Measurements from ENCODE around the gene GABBR2. TPM values are rescaled to one million over a fixed set of nuclear protein-coding genes. Genes with fewer than 3 reads are reported as not detected.

The GABBR2 gene
- total RNA-seq, 2 experiments from 2014 or later = not detected

- H3K4me1 Mint-ChIP-seq = peaks cover 9% of the 10 kb centered on the region
These were observed 137.9 kb downstream of the GABBR2 start for GRCh38 chr9:98570663-98571440.

DNA sequence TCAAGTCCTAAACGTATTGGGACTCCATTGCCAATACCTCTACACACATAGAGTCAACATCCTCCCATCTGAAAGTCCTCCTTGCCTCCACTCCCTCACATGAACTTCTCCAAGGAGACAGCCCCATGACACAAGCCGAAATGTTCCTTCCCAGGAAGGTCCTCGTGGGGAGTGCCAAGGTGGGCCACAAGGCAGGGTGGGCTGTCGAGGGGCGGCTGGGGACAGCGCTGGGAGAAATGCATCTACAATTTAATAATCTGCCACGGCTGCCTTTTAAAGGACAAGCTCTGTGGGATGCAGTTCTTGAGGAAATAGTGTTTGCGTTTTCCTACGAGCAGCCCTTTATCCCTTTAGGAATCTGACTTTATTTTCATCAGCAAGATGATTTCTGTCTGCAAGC lies 138.7 kb downstream of the GABBR2 start:
- intact Hi-C loops (cut with DNase I, micrococcal nuclease) = no loop called here
- no peak for DNase-seq
- Mint-ChIP-seq H3K4me1 (peaks cover under 1% of the 10 kb centered on the region), H3K4me3 (no peak overlapping the region), H3K27ac (no peak overlapping the region), H3K36me3 (ENCODE audit: low read depth) (no peaks in the 10 kb centered on the region), H3K9me3 (ENCODE audit: low read depth) (no peaks in the 10 kb centered on the region), H3K27me3 (peaks cover 5% of the 10 kb centered on the region)
- ATAC-seq = no peak
- CTCF ChIA-PET = no interaction called here
- POLR2A ChIA-PET = no interaction called here

More at GRCh38 chr9:98570663-98571440, 137.9 kb downstream of the GABBR2 start:
- Mint-ChIP-seq H3K36me3 (ENCODE audit: low read depth) (no peaks in the 10 kb centered on the region), H3K27ac (no peak overlapping the region), H3K9me3 (ENCODE audit: low read depth) (no peaks in the 10 kb centered on the region), H3K4me3 (no peak overlapping the region), H3K27me3 (peaks cover 11% of the 10 kb centered on the region)
- CTCF ChIA-PET = interaction anchor here (0.9 kb wide), 1 partner anchor 13 kb away, joined by 5 read pairs; no protein-coding TSS in a partner anchor
- POLR2A ChIA-PET = no interaction called here
- ATAC-seq (no peak), DNase-seq (no peak)
- intact Hi-C loops (cut with DNase I, micrococcal nuclease) = no loop called here

- H3K4me3 Mint-ChIP-seq = no peak overlapping the region
- ChIA-PET CTCF (no interaction called here), POLR2A (no interaction called here)
- H3K27ac Mint-ChIP-seq = no peak overlapping the region
- no peaks in the 10 kb centered on the region for H3K4me1 Mint-ChIP-seq
- H3K27me3 Mint-ChIP-seq = peaks cover 3% of the 10 kb centered on the region
- H3K9me3 Mint-ChIP-seq (ENCODE audit: low read depth) = no peaks in the 10 kb centered on the region
- intact Hi-C loops (cut with DNase I, micrococcal nuclease) = no loop called here
- ATAC-seq (no peak), DNase-seq (no peak)
- H3K36me3 Mint-ChIP-seq (ENCODE audit: low read depth) = no peaks in the 10 kb centered on the region
These were observed 139.2 kb downstream of the GABBR2 start for GRCh38 chr9:98569491-98569890.

GRCh38 chr9:98568909-98569469 lies 139.7 kb downstream of the GABBR2 start:
- ChIA-PET CTCF (no interaction called here), POLR2A (no interaction called here)
- H3K27ac Mint-ChIP-seq = no peak overlapping the region
- no peak overlapping the region for H3K4me3 Mint-ChIP-seq
- peaks cover 3% of the 10 kb centered on the region for H3K27me3 Mint-ChIP-seq
- H3K9me3 Mint-ChIP-seq (ENCODE audit: low read depth) = no peaks in the 10 kb centered on the region
- DNase-seq (no peak), ATAC-seq (no peak)
- H3K36me3 Mint-ChIP-seq (ENCODE audit: low read depth) = no peaks in the 10 kb centered on the region
- no peaks in the 10 kb centered on the region for H3K4me1 Mint-ChIP-seq
- intact Hi-C loops (cut with DNase I, micrococcal nuclease) = no loop called here

DNA sequence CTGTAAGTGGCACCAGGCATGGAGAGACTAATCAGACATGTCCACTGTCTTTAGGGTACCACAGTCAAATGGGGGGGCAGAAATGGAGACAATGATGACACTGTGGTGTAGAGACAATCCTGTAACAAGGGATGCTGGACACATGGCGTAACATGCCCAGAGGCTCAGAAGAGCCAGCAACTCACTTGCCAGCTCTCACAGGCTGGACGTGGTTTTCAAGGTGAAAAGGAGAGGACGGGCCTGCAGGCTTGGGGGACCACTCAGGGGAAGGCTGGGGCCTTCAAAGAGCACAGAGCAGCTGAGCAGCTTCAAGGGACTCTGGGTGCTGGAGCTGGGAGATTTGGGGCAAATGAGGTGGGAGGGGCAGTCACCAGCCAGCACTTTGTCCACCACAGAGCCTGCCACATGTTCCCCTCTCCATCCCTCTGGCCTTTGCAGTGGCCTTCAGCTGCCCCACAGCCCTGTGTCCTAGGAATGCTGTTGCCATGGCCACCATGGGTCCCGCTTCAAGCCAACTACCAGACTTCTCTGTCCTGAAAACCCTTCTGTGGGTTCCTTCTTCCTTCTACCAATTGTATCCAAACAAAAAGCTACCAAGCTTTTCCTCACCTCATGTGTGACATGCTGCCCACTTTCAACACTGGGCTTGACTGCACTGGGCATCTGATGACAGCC lies 140.4 kb downstream of the GABBR2 start:
- no peaks in the 10 kb centered on the region for H3K9me3 Mint-ChIP-seq (ENCODE audit: low read depth)
- no peaks in the 10 kb centered on the region for H3K4me1 Mint-ChIP-seq
- no peaks in the 10 kb centered on the region for H3K36me3 Mint-ChIP-seq (ENCODE audit: low read depth)
- ATAC-seq = no peak
- ChIA-PET POLR2A (no interaction called here), CTCF (no interaction called here)
- no peak overlapping the region for H3K4me3 Mint-ChIP-seq
- intact Hi-C loops (cut with DNase I, micrococcal nuclease) = no loop called here
- no peak for DNase-seq
- no peak overlapping the region for H3K27ac Mint-ChIP-seq
- H3K27me3 Mint-ChIP-seq = peaks cover 3% of the 10 kb centered on the region

- Mint-ChIP-seq H3K27me3 (peaks cover 3% of the 10 kb centered on the region), H3K4me3 (no peak overlapping the region), H3K4me1 (no peaks in the 10 kb centered on the region), H3K9me3 (ENCODE audit: low read depth) (no peaks in the 10 kb centered on the region), H3K36me3 (ENCODE audit: low read depth) (no peaks in the 10 kb centered on the region), H3K27ac (no peak overlapping the region)
- DNase-seq (no peak), ATAC-seq (no peak)
- CTCF ChIA-PET = no interaction called here
- intact Hi-C loops (cut with DNase I, micrococcal nuclease) = no loop called here
- POLR2A ChIA-PET = no interaction called here
These were observed 141.0 kb downstream of the GABBR2 start for GRCh38 chr9:98567540-98568233.

- no peaks in the 10 kb centered on the region for H3K9me3 Mint-ChIP-seq (ENCODE audit: low read depth)
- no peaks in the 10 kb centered on the region for H3K4me1 Mint-ChIP-seq
- H3K36me3 Mint-ChIP-seq (ENCODE audit: low read depth) = no peaks in the 10 kb centered on the region
- CTCF ChIA-PET = no interaction called here
- intact Hi-C loops (cut with DNase I, micrococcal nuclease) = no loop called here
- POLR2A ChIA-PET = no interaction called here
- H3K4me3 Mint-ChIP-seq = no peak overlapping the region
- ATAC-seq = no peak
- DNase-seq = no peak
- H3K27ac Mint-ChIP-seq = no peak overlapping the region
- H3K27me3 Mint-ChIP-seq = no peaks in the 10 kb centered on the region
These were observed 143.3 kb downstream of the GABBR2 start for GRCh38 chr9:98565152-98566135.

DNA sequence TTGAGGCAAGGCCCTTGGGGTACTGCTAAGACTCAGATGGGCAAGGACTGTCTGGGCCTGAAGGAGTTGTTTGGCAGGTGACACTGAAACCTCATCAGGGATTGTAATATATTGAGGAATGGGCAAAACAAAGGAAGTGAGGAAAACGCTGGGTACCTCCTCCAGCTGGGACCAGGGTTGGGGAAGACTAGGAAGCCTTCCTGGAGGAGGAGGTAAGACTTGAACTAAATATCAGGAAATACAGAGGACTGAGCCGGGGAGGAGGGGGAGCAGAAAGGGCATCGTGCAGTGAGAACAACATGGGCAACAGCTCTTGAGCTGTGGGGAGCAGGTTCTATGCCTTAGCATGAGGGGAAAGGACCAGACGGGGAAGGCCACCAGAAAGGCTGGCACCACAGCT lies 144.0 kb downstream of the GABBR2 start:
- Mint-ChIP-seq H3K36me3 (ENCODE audit: low read depth) (no peaks in the 10 kb centered on the region), H3K27me3 (peaks cover 2% of the 10 kb centered on the region), H3K4me3 (no peak overlapping the region), H3K4me1 (no peaks in the 10 kb centered on the region), H3K27ac (no peak overlapping the region), H3K9me3 (ENCODE audit: low read depth) (no peaks in the 10 kb centered on the region)
- no peak for DNase-seq
- no peak for ATAC-seq
- intact Hi-C loops (cut with DNase I, micrococcal nuclease) = no loop called here
- ChIA-PET CTCF (no interaction called here), POLR2A (no interaction called here)

GRCh38 chr9:98563988-98564387 lies 144.7 kb downstream of the GABBR2 start:
- no peak for DNase-seq
- ChIA-PET CTCF (no interaction called here), POLR2A (no interaction called here)
- no peak overlapping the region for H3K27ac Mint-ChIP-seq
- intact Hi-C loops (cut with DNase I, micrococcal nuclease) = no loop called here
- no peak overlapping the region for H3K4me3 Mint-ChIP-seq
- ATAC-seq = no peak
- H3K27me3 Mint-ChIP-seq = peaks cover 2% of the 10 kb centered on the region
- H3K9me3 Mint-ChIP-seq (ENCODE audit: low read depth) = no peaks in the 10 kb centered on the region
- no peaks in the 10 kb centered on the region for H3K36me3 Mint-ChIP-seq (ENCODE audit: low read depth)
- no peaks in the 10 kb centered on the region for H3K4me1 Mint-ChIP-seq

DNA sequence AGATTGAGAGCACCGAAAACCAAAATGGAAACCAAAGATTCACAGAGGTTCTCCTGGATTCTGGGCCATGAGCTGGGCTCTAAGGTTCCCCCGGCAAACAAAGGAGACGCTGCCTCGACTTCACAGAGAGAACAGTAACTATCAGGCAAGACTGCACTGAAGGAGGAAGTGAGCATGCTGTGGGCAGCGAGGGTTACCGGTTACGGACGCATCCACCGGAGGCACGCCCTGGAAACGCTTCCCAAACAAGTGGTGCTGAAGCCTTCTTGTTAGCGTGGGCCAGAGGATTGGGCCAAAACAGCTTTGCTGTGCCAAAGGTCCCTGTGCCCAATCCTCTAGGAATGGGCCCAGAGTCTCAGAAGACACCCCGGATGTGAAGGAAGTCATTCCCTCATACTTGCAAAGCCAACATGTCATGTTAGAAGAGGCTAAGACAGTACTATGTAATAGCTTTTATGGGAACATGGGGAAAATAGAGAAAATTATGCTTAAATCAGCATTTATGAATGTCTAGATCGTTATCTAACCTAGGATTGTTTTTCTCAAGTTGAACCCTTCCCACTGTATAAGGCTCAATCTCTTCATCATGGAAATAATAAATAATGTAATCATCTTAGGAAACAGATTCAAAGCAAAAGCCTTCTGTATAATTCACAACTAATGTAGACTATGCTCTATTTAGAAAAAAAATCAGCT lies 145.4 kb downstream of the GABBR2 start:
- Mint-ChIP-seq H3K4me3 (no peak overlapping the region), H3K36me3 (ENCODE audit: low read depth) (no peaks in the 10 kb centered on the region), H3K9me3 (ENCODE audit: low read depth) (no peaks in the 10 kb centered on the region), H3K4me1 (no peaks in the 10 kb centered on the region), H3K27me3 (peaks cover 2% of the 10 kb centered on the region), H3K27ac (no peak overlapping the region)
- intact Hi-C loops (cut with DNase I, micrococcal nuclease) = no loop called here
- ChIA-PET CTCF (no interaction called here), POLR2A (no interaction called here)
- ATAC-seq = no peak
- no peak for DNase-seq

GRCh38 chr9:98559561-98559960 lies 149.2 kb downstream of the GABBR2 start:
- no peak for ATAC-seq
- Mint-ChIP-seq H3K36me3 (ENCODE audit: low read depth) (no peaks in the 10 kb centered on the region), H3K4me1 (no peaks in the 10 kb centered on the region), H3K27me3 (peaks cover 4% of the 10 kb centered on the region), H3K4me3 (no peak overlapping the region), H3K9me3 (ENCODE audit: low read depth) (no peaks in the 10 kb centered on the region), H3K27ac (no peak overlapping the region)
- POLR2A ChIA-PET = no interaction called here
- CTCF ChIA-PET = no interaction called here
- intact Hi-C loops (cut with DNase I, micrococcal nuclease) = no loop called here
- DNase-seq = no peak

All from activated CD4-positive, alpha-beta T cell treated with anti-CD3 and anti-CD28 coated beads for 36 hours (primary cell).